ENCODE results near the gene HEATR3.

Gene HEATR3

DNA sequence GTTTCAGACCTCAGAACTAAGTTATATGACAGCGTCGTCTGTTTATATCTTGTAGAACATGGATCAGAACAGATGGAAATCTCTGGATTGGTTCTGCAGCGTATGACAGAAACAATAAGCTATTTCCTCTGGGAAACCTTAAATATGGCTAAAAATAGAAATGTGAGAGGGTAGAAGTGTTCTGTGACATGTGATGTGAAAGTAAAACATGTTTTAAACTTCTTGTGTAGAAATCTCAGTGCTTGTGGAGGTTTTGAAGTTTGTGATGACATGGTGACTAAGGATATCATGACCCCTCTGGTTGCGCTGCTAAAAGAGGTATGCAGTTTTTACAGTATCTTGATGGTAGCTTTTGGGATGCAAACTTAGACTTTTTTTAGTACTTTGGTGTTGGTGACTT is 2.8 kb downstream of the HEATR3 start:
- no peak overlapping the region for H3K4me2 ChIP-seq (ENCODE audit: low read length)
- no peaks in the 10 kb centered on the region for H3F3A ChIP-seq (ENCODE audit: control insufficient read depth, insufficient read depth)
- H3K27me3 ChIP-seq (ENCODE audit: control insufficient read depth, low read length): no peaks in the 10 kb centered on the region
- H3K9me3 ChIP-seq (ENCODE audit: control insufficient read depth, insufficient read depth, low read length): no peaks in the 10 kb centered on the region
- H3K9me2 ChIP-seq (replicated peaks; ENCODE audit: control insufficient read depth, low read length): no peaks in the 10 kb centered on the region
- H3K79me2 ChIP-seq (ENCODE audit: control insufficient read depth, low read length): peaks cover 34% of the 10 kb centered on the region
- peaks cover 8% of the 10 kb centered on the region; the same call in 1 of the 2 replicates for H4K20me1 ChIP-seq (ENCODE audit: control insufficient read depth, insufficient read depth, low read depth, low read length)
- H3K4me3 ChIP-seq (ENCODE audit: low read length): no peak overlapping the region
- TF ChIP-seq, protein P1, sequence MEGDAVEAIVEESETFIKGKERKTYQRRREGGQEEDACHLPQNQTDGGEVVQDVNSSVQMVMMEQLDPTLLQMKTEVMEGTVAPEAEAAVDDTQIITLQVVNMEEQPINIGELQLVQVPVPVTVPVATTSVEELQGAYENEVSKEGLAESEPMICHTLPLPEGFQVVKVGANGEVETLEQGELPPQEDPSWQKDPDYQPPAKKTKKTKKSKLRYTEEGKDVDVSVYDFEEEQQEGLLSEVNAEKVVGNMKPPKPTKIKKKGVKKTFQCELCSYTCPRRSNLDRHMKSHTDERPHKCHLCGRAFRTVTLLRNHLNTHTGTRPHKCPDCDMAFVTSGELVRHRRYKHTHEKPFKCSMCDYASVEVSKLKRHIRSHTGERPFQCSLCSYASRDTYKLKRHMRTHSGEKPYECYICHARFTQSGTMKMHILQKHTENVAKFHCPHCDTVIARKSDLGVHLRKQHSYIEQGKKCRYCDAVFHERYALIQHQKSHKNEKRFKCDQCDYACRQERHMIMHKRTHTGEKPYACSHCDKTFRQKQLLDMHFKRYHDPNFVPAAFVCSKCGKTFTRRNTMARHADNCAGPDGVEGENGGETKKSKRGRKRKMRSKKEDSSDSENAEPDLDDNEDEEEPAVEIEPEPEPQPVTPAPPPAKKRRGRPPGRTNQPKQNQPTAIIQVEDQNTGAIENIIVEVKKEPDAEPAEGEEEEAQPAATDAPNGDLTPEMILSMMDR (IDR thresholded peaks at IDR 0.05; ENCODE audit: low read depth, low read length, poor library complexity, severe bottlenecking): no peak
- no peak for TF ChIP-seq EZH2phosphoT487 (IDR thresholded peaks at IDR 0.05; ENCODE audit: borderline replicate concordance, low read length)
- peaks cover 25% of the 10 kb centered on the region for H3K4me1 ChIP-seq (ENCODE audit: control insufficient read depth, low read length)
- H3K36me3 ChIP-seq (ENCODE audit: control insufficient read depth, low read length): peaks cover 51% of the 10 kb centered on the region
- no peak overlapping the region for H3K27ac ChIP-seq (ENCODE audit: low read depth, low read length)

DNA sequence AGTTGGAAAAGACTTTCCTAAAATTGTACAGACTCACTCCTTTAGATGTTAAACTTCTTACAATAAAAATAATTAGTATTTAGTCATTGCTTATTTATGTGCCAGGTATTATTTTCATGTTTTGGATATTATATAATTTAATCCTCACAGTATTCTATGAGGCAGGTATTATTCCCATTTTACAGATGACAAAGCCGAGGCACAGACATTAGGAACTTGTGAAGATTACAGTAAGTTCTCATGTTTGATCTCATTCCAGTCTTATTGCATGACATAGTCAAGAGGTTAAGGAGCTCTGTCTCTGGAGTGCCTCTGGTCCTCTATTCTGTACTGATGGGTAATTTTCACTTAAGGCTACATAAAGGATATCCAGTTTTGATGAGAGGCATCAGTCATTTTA is 3.3 kb downstream of the HEATR3 start:
- no peaks in the 10 kb centered on the region for H3F3A ChIP-seq (ENCODE audit: control insufficient read depth, insufficient read depth)
- H4K20me1 ChIP-seq (ENCODE audit: control insufficient read depth, insufficient read depth, low read depth, low read length): peaks cover 8% of the 10 kb centered on the region; the same call in 1 of the 2 replicates
- H3K9me3 ChIP-seq (ENCODE audit: control insufficient read depth, insufficient read depth, low read length): no peaks in the 10 kb centered on the region
- no peak overlapping the region for H3K4me2 ChIP-seq (ENCODE audit: low read length)
- H3K36me3 ChIP-seq (ENCODE audit: control insufficient read depth, low read length): peaks cover 56% of the 10 kb centered on the region
- no peak overlapping the region for H3K27ac ChIP-seq (ENCODE audit: low read depth, low read length)
- TF ChIP-seq EZH2phosphoT487 (IDR thresholded peaks at IDR 0.05; ENCODE audit: borderline replicate concordance, low read length): no peak
- TF ChIP-seq, protein P1 (IDR thresholded peaks at IDR 0.05; ENCODE audit: low read depth, low read length, poor library complexity, severe bottlenecking): no peak
- peaks cover 25% of the 10 kb centered on the region for H3K4me1 ChIP-seq (ENCODE audit: control insufficient read depth, low read length)
- peaks cover 34% of the 10 kb centered on the region for H3K79me2 ChIP-seq (ENCODE audit: control insufficient read depth, low read length)
- H3K9me2 ChIP-seq (replicated peaks; ENCODE audit: control insufficient read depth, low read length): no peaks in the 10 kb centered on the region
- no peak overlapping the region for H3K4me3 ChIP-seq (ENCODE audit: low read length)
- H3K27me3 ChIP-seq (ENCODE audit: control insufficient read depth, low read length): no peaks in the 10 kb centered on the region

DNA sequence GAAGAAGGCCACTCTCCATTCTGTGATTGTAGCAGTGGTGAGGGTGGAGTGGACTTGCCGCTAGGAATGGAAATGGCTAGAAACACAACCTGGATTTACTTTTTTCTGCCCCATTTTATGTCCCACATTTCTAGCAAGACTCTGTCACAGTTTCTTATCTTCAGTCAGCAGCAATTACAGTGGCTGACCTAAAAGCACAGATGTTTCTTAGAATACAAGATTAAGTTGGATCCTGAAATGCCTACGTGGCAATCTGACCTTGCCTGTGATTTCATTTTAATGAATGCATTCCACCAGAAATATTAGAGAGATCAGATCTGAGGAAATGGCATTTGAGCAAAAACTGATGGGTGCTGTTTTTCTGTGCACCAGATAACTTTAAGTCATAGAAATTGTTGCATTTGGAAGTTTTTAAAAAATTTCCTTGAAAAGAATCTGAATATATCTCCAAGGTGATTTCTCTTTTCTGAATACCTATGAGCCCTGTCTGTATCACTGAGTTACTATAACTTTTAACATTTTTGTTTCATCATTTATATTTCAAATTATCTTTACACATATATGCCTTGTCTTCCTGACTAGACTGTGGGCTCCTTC is 5.4 kb downstream of the HEATR3 start:
- Histone ChIP-seq H4K20me1 (ENCODE audit: control insufficient read depth, insufficient read depth, low read depth, low read length) (peaks cover 8% of the 10 kb centered on the region; the same call in 1 of the 2 replicates), H3K9me2 (replicated peaks; ENCODE audit: control insufficient read depth, low read length) (no peaks in the 10 kb centered on the region), H3K79me2 (ENCODE audit: control insufficient read depth, low read length) (peaks cover 34% of the 10 kb centered on the region), H3F3A (ENCODE audit: control insufficient read depth, insufficient read depth) (no peaks in the 10 kb centered on the region), H3K9me3 (ENCODE audit: control insufficient read depth, insufficient read depth, low read length) (no peaks in the 10 kb centered on the region), H3K4me2 (ENCODE audit: low read length) (no peak overlapping the region), H3K4me3 (ENCODE audit: low read length) (no peak overlapping the region), H3K27me3 (ENCODE audit: control insufficient read depth, low read length) (no peaks in the 10 kb centered on the region), H3K36me3 (ENCODE audit: control insufficient read depth, low read length) (peaks cover 60% of the 10 kb centered on the region), H3K27ac (ENCODE audit: low read depth, low read length) (no peak overlapping the region), H3K4me1 (ENCODE audit: control insufficient read depth, low read length) (peaks cover 21% of the 10 kb centered on the region)
- no peak for TF ChIP-seq EZH2phosphoT487 (IDR thresholded peaks at IDR 0.05; ENCODE audit: borderline replicate concordance, low read length)
- TF ChIP-seq, protein P1 (IDR thresholded peaks at IDR 0.05; ENCODE audit: low read depth, low read length, poor library complexity, severe bottlenecking): no peak

All from DOHH2 (cell line).